OCI-LY3 (cell line): ENCODE measurements around the gene PLPP7.

Experiments
- EZH2phosphoT487 ChIP-seq: fragments of 200-600 bp; shearing (Covaris generic); IDR thresholded peaks from 2 replicates; pipeline ENCODE4 v1.6.1; 2018; ENCODE audit warnings: antibody characterized with exemption, mixed run types, low read depth
- TF ChIP-seq, protein P1 (sequence below): fragments of 200-600, 300-600 bp; sonication (generic); IDR thresholded peaks from 2 replicates; pipeline ENCODE4 v1.5.1; 2014; ENCODE audit warnings: antibody characterized with exemption, low read length, low read depth

DNA sequence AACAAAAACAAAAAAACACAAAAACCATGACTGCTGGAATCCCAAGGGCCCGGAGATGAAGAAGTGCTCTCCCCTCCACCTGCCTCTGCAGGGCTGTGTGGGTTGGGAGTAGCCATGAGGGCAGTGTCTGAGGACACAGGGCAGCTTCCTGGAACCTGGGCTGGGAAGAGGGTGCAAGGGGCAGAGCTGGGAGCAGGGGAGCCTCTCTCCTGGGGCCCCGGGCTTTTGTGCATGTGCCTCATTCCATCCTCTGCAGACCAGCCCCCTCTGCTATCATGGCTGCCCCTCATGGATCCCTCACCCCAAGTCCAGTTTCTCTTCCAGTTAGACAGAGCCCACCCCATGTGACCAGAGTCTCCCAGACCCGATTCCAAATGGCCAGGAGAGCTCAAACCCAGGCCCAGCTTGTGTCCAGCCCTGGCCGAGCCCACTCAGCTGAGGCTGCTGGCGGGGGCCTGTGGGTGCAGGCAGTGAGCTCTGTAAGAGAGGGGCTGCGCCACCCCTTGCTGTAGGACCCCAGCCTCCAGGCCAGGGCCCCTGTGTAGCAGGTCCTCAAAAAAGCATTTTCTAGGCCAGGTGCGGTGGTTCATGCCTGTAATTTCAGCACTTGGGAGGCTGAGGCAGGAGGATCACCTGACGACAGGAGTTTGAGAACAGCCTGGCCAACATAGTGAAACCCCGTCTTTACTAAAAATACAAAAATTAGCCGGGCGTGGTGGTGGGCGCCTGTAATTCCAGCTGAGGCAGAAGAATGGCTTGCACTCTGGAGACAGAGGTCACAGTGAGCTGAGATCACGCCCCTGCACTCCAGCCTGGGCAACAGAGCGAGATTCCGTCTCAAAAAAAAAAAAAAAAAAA, 44.5 kb downstream of the PLPP7 start:
- TF ChIP-seq EZH2phosphoT487, result no peak
- TF ChIP-seq, protein P1, sequence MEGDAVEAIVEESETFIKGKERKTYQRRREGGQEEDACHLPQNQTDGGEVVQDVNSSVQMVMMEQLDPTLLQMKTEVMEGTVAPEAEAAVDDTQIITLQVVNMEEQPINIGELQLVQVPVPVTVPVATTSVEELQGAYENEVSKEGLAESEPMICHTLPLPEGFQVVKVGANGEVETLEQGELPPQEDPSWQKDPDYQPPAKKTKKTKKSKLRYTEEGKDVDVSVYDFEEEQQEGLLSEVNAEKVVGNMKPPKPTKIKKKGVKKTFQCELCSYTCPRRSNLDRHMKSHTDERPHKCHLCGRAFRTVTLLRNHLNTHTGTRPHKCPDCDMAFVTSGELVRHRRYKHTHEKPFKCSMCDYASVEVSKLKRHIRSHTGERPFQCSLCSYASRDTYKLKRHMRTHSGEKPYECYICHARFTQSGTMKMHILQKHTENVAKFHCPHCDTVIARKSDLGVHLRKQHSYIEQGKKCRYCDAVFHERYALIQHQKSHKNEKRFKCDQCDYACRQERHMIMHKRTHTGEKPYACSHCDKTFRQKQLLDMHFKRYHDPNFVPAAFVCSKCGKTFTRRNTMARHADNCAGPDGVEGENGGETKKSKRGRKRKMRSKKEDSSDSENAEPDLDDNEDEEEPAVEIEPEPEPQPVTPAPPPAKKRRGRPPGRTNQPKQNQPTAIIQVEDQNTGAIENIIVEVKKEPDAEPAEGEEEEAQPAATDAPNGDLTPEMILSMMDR, result no peak
